Measurements from ENCODE around the gene IQSEC3.
"Not testable (repeated sequence)": the region's sequence is repeated elsewhere in the genome, so short reads cannot be mapped to it uniquely, and the experiment has no call there.

Gene IQSEC3

DNA sequence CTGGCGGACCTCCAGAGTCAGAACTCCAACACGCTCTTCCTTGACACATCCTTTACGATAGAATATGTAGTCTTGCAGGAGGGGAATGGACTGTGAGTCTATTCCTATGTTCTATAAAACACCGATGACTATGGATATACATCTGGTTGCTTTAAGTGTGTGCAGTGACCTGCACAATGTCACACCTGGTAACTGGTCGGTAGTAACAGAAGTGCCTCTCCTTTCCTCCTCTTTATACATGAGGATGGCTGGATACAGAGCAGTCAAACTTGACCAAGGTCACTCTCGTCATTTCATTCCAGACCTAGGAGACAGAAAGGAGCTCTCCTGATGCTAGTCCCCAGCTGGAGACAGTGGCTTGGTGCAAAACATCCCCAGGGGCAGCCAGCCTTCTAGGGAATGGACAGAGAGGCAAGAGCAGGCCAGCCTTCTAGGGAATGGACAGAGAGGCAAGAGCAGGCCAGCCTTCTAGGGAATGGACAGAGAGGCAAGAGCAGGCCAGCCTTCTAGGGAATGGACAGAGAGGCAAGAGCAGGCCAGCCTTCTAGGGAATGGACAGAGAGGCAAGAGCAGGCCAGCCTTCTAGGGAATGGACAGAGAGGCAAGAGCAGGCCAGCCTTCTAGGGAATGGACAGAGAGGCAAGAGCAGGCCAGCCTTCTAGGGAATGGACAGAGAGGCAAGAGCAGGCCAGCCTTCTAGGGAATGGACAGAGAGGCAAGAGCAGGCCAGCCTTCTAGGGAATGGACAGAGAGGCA, 21.2 kb upstream of the IQSEC3 start:
- H3K4me1 Mint-ChIP-seq (ENCODE audit: low read depth): peaks cover 38% of the 10 kb centered on the region
- H3K27ac Mint-ChIP-seq; H3K4me3 Mint-ChIP-seq; H3K9me3 Mint-ChIP-seq; intact Hi-C loops (cut with micrococcal nuclease); H3K36me3 Mint-ChIP-seq (ENCODE audit: low read depth): not testable (repeated sequence)
- H3K27me3 Mint-ChIP-seq: peaks cover 18% of the 10 kb centered on the region

DNA sequence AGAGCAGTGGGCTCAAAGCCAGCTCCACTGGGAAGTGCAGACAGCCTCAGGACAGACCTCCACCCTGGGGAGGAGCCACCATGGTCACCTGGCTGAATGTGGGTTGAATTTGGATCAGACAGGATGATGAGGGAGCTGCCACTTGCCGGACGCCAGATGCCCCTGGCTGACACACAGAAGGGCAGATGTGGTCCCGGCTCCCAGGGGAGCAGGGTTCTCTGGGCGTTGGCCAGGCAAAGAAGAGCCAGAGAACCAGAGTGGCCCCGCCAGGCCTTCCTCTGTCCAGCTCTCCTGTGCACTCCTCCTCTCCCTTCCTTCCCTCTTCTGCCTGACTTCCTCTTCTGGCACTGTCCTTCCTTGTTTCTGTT, 20.6 kb upstream of the IQSEC3 start:
- H3K27ac Mint-ChIP-seq; intact Hi-C loops (cut with micrococcal nuclease); H3K36me3 Mint-ChIP-seq (ENCODE audit: low read depth); H3K4me3 Mint-ChIP-seq; H3K9me3 Mint-ChIP-seq: not testable (repeated sequence)
- H3K27me3 Mint-ChIP-seq: peaks cover 18% of the 10 kb centered on the region
- H3K4me1 Mint-ChIP-seq (ENCODE audit: low read depth): peaks cover 39% of the 10 kb centered on the region

DNA sequence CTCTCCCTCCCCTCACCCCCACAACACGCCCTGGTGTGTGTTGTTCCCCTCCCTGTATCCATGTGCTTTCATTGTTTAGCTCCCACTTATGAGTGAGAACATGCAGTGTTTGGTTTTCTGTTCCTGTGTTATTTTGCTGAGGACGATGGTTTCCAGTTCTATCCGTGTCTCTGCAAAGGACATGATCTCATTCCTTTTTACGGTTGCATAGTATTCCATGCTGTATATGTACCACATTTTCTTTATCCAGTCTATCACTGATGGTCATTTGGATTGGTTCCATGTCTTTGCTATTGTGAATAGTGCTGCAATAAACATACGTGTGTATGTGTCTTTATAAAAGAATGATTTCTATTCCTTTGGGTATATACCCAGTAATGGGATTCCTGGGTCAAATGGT, 20.0 kb upstream of the IQSEC3 start:
- intact Hi-C loops (cut with micrococcal nuclease); H3K27ac Mint-ChIP-seq; H3K36me3 Mint-ChIP-seq (ENCODE audit: low read depth); H3K4me3 Mint-ChIP-seq; H3K9me3 Mint-ChIP-seq: not testable (repeated sequence)
- H3K4me1 Mint-ChIP-seq (ENCODE audit: low read depth): peaks cover 42% of the 10 kb centered on the region
- peaks cover 18% of the 10 kb centered on the region for H3K27me3 Mint-ChIP-seq

DNA sequence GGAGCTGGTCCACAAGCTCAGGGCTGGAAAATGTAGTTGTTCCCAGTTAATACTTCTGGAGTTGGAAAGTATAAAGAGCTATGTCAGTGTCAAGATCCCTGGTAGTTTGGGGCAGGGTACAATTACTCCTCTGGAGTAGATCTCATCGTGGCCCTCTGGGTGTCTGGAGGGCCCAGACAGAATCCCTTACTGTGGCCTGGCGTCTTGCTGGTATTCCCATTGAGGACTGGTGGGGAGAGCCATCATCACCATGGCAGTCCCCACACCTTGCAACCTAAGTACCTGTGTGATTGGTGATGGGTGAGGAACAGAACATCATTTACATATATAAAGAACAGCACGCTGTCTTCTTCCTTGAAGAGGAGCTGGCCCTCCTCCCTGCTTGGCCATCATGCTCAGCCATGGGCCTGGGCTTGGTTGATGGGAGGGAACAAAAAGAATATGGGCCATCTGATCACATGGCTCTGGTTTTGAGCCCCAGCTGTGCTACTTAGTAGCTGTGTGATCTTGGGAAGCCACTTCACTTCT, 18.8 kb upstream of the IQSEC3 start:
- H3K9me3 Mint-ChIP-seq; H3K36me3 Mint-ChIP-seq (ENCODE audit: low read depth); intact Hi-C loops (cut with micrococcal nuclease); H3K4me3 Mint-ChIP-seq; H3K27ac Mint-ChIP-seq: not testable (repeated sequence)
- peaks cover 24% of the 10 kb centered on the region for H3K27me3 Mint-ChIP-seq
- peaks cover 42% of the 10 kb centered on the region for H3K4me1 Mint-ChIP-seq (ENCODE audit: low read depth)

DNA sequence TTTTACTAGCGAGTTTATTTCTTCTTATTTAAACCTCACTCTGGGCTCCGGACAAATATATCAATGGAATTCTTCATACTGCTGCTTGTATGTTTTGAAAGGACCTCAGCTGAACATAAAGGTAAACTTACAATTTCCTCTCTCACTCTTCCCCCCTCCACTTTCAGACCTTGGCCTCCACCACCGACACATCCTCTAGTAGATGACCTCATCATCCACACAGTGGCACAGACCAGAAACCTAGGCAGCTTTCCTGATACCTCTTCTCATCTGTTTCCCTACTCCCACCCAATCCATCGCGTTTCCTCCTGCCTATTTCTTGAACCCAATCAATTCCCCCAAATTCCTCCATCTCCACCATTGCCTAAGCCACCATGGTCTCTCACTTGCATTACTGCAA, 17.4 kb upstream of the IQSEC3 start:
- H3K4me3 Mint-ChIP-seq; H3K27ac Mint-ChIP-seq; H3K9me3 Mint-ChIP-seq; H3K36me3 Mint-ChIP-seq (ENCODE audit: low read depth); intact Hi-C loops (cut with micrococcal nuclease): not testable (repeated sequence)
- H3K4me1 Mint-ChIP-seq (ENCODE audit: low read depth): peaks cover 42% of the 10 kb centered on the region
- H3K27me3 Mint-ChIP-seq: peaks cover 31% of the 10 kb centered on the region

DNA sequence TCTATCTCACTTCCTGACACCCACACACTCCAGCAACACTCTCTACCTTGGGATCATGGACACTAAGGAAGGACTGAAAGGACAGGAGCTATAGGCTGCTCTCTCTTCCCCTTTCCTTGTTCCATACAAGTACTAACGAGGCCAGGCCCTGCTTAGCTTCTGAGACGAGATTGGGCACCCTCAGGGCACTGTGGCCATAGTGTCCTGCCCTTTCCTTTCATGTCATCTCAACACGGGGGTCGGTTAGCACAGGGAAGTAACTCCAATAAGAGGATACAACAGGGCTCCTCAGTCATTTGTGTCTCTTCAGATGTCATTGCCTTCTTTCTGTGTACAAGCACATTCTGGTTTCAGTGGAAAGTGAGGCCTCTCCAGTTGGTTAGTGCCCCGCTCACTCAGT, 15.5 kb upstream of the IQSEC3 start:
- H3K27ac Mint-ChIP-seq; H3K4me3 Mint-ChIP-seq; H3K9me3 Mint-ChIP-seq; intact Hi-C loops (cut with micrococcal nuclease); H3K36me3 Mint-ChIP-seq (ENCODE audit: low read depth): not testable (repeated sequence)
- Mint-ChIP-seq H3K27me3 (peaks cover 37% of the 10 kb centered on the region), H3K4me1 (ENCODE audit: low read depth) (peaks cover 27% of the 10 kb centered on the region)

DNA sequence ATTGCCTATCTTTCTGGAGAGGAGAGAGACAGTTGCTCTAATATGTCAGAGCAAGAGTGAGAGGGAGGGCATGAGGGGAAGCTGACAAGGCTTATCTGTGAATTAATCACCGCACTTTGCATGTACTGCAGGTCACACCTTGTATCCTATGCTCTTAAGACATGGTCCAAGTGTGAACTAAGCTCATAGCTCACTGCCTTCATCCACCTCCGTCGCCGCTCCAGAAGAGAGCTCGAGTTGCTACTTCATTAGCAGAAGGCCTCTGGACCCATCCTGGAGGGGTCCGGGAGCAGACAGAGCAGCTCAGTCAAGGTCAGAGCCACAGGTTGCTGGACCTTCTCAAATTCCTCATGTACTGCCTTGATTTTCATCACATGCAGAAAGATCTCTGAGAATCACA, 14.6 kb upstream of the IQSEC3 start:
- H3K4me3 Mint-ChIP-seq; H3K36me3 Mint-ChIP-seq (ENCODE audit: low read depth); intact Hi-C loops (cut with micrococcal nuclease); H3K27ac Mint-ChIP-seq; H3K9me3 Mint-ChIP-seq: not testable (repeated sequence)
- peaks cover 20% of the 10 kb centered on the region for H3K4me1 Mint-ChIP-seq (ENCODE audit: low read depth)
- peaks cover 41% of the 10 kb centered on the region for H3K27me3 Mint-ChIP-seq

DNA sequence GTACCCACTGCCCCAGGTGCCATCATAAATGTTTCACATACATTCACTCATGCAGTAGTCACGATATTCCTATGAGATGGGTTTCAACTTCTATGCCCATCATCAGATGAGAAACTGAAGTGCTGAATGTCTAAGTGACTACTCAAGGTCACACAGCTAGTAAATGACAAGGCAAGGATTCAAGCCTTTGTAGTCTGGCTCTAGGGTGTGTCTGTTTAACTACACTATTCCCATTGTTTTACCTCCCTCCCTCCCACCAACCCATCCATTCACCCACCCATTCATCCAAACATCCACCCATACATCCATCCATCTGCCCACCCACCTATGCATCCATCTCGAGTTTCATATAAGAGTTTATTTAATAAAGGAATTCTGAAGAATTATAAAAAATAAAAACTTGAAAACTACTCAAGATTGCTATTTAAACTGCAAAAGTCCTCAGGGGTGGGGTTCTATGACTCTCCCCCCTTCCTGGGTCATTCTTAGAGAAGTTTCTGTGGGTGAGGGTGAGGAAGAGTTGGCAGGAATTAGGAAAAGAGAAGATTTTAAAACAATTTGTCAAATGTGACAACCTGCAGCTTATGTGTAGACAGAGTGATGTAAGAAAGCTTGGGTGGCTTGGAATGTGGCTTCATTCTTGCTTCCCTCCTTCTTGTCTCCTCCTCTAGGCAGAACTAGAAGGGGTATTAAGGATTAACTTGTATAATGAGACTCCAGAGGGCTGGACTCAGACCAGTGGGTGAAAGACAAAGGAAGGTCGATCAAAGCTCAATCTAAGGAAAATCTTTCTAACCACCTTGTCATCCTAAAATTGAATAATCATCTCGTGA, 13.4 kb upstream of the IQSEC3 start:
- H3K36me3 Mint-ChIP-seq (ENCODE audit: low read depth); H3K27ac Mint-ChIP-seq; intact Hi-C loops (cut with micrococcal nuclease); H3K4me3 Mint-ChIP-seq; H3K9me3 Mint-ChIP-seq: not testable (repeated sequence)
- H3K4me1 Mint-ChIP-seq (ENCODE audit: low read depth): peaks cover 15% of the 10 kb centered on the region
- H3K27me3 Mint-ChIP-seq: peaks cover 49% of the 10 kb centered on the region

DNA sequence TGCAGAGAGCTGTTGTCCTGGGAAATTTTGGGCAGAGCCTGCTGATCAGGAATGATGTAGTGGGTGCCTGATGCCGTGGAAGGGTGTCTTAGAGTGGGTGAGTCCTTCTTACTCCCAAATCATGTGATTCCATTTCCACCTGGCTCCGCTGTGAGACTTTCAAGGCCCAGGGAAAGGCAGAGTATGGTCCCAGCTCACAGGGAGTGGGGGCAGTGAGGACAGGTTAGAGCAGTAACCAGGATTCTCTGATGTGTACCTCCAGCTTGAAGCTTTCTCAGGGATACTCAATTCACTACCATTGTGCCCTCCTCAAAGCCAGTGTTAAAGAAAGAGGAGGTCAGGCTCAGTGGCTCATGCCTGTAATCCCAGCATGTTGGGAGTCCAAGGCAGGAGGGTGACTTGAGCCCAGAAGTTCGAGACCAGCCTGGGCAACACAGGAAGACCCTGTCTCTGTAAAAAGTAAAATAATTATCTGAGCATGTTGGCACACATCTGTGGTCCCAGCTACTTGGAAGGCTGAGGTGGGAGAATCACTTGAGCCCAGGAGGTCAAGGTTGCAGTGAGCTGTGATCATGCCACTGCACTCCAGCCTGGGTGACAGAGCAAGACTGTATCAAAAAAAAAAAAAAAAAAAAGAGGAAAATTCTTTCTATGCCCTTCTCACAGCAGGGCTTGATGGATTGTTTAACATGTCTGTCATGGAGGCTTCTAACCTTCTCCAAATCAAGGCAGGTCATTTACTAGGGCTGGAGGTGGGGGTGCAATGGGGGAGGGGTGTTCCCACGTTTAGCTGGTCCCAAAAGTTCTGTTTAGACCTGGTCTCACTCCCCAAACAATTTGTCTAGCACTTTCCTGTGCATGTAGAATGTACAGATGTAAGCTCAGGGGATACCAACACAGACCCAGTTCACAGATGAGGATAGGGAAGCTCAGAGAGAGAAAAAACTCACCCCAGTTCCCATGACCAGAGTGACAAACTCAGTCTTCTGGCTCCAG, 12.5 kb upstream of the IQSEC3 start:
- Mint-ChIP-seq H3K27ac (no peak overlapping the region), H3K4me3 (no peak overlapping the region), H3K4me1 (ENCODE audit: low read depth) (peaks cover 11% of the 10 kb centered on the region), H3K9me3 (no peaks in the 10 kb centered on the region), H3K27me3 (peaks cover 56% of the 10 kb centered on the region), H3K36me3 (ENCODE audit: low read depth) (no peaks in the 10 kb centered on the region)
- intact Hi-C loops (cut with micrococcal nuclease): no loop called here

DNA sequence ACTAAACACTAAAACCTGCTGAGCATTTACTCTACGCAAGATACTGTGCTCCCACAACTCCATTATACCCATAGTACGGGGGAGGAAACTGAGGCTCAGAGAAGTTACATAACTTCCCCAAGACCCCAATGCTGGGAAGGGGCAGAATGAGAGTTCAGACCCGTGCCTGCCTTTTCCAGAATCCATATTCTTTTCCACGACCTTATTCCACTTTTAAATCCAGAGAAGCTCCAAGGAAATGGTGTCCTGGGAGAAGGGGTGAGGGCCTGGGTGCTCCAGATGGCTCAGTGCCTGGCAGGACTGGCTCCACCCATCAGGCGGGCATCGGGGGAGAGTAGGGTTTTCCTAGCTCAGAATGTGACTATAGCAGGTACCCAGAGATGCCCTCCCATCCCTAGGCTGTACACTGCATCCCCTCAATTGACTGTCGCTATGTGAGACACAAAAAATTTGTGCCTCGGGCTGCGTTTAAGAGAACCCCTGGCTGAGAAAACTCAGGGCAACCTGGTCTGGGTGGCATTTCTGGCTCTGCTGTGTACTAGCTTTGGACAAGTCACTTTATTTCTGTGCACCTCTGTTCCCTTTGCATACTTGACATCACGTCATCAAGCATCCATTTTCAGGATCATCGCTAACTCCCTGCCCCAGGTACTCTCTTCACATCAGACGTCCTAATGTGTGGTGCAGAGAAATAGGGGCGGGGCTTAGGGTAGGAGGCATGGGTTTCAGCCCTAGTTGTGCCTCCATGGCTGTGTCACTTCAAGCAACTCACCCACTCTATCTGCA, 11.6 kb upstream of the IQSEC3 start:
- Mint-ChIP-seq H3K36me3 (ENCODE audit: low read depth) (no peaks in the 10 kb centered on the region), H3K4me3 (no peak overlapping the region), H3K27ac (no peak overlapping the region), H3K27me3 (peaks cover 58% of the 10 kb centered on the region), H3K9me3 (no peaks in the 10 kb centered on the region), H3K4me1 (ENCODE audit: low read depth) (peaks cover 5% of the 10 kb centered on the region)
- intact Hi-C loops (cut with micrococcal nuclease): no loop called here

DNA sequence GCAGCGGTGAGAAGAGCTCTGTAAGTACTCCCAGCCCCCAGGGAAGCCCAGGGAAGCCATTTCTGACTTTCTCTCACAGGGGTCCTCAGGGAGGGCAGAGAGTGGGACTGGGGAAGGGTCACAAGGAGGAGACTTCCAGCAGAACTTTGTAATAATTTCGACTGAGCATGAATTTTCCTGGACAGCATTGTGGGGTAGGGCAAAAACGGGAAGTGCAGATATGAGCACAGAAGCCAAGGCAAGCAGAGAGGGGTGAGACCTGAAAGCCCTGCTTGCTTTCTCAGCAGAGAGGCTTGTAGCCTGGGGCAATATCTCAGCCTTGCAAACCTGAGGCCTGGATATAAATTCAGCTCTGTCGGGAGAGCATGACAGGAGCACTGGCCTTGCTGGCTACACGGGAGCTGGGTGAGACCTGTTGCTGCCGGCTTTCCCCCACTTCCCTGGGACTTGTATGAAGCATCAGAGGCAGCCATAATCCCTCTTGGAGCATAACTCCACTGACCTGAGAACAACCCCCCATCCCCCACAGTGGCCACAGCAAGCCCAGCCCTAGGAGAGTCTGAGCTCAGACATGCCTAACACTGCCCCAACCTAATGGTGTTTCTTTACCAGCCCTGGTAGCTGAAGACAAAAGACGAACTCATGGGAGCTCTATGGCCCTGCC, 9.8 kb upstream of the IQSEC3 start:
- Mint-ChIP-seq H3K36me3 (ENCODE audit: low read depth) (no peaks in the 10 kb centered on the region), H3K4me3 (no peak overlapping the region), H3K4me1 (ENCODE audit: low read depth) (no peaks in the 10 kb centered on the region), H3K27me3 (peaks cover 67% of the 10 kb centered on the region), H3K9me3 (no peaks in the 10 kb centered on the region), H3K27ac (no peak overlapping the region)
- intact Hi-C loops (cut with micrococcal nuclease): no loop called here

DNA sequence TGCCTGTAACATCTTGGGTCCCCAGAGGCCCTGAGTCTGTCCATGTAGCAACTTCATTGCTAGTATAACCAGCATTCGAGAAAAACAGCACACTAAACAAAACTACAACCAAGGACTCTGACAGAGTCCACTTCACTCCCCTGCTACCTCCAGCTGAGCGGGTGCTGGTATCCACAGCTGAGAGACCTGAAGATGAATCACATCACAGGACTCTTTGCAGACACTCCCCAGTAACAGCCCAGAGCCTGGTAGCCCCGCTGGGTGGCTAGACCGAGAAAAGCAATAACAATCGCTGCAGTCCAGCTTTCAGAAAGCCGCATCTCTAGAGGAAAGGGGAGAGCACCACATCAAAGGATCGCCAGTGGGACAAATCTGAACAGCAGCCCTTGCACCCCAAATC, 9.0 kb upstream of the IQSEC3 start:
- peaks cover 63% of the 10 kb centered on the region for H3K27me3 Mint-ChIP-seq
- no peaks in the 10 kb centered on the region for H3K9me3 Mint-ChIP-seq
- H3K4me3 Mint-ChIP-seq: no peak overlapping the region
- H3K27ac Mint-ChIP-seq: no peak overlapping the region
- intact Hi-C loops (cut with micrococcal nuclease): no loop called here
- H3K4me1 Mint-ChIP-seq (ENCODE audit: low read depth): no peaks in the 10 kb centered on the region
- H3K36me3 Mint-ChIP-seq (ENCODE audit: low read depth): no peaks in the 10 kb centered on the region

DNA sequence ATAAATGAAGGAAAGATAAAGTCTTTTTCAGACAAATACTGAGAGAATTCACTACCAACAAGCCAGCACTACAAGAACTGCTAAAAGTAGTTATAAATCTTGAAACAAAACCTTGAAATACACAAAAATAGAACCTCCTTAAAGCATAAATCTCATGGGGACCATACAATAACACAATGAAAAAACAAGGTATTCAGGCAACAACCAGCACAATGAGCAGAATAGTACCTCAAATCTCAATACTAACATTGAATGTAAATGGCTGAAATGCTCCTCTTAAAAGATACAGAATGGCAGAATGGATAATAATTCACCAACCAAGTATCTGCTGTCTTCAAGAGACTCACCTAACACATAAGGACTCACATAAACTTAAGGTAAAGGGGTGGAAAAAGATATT, 7.7 kb upstream of the IQSEC3 start:
- Mint-ChIP-seq H3K9me3 (no peaks in the 10 kb centered on the region), H3K36me3 (ENCODE audit: low read depth) (no peaks in the 10 kb centered on the region), H3K4me1 (ENCODE audit: low read depth) (no peaks in the 10 kb centered on the region), H3K4me3 (no peak overlapping the region), H3K27me3 (peaks cover 57% of the 10 kb centered on the region), H3K27ac (no peak overlapping the region)
- intact Hi-C loops (cut with micrococcal nuclease): no loop called here

All from dendritic cell treated with granulocyte-macrophage colony-stimulating factor and Interleukin-4, amounts not matched to agents 40 ng/mL and 50 ng/mL, for 4 days (primary cell).